Vagina (tissue), 2 donors: ENCODE results near the gene RMND5A.

Experiments used
- CTCF ChIP-seq, 3 experiments: fragments of 450-650 bp in 2 of 3; fragments of 200-600 bp in 1 of 3; sonication (generic) in 1 of 3; IDR thresholded peaks; one replicate each; pipeline ENCODE4 v1.5.1; 2017 to 2019; ENCODE audit warnings: antibody characterized with exemption in 3 of 3, mild to moderate bottlenecking in 2 of 3, moderate library complexity in 2 of 3
- POLR2A ChIP-seq, 2 donors: fragments of 450-650 bp; IDR thresholded peaks; one replicate each; pipeline ENCODE4 v1.6.1; 2017; ENCODE audit warnings: antibody characterized with exemption in 2 of 2, mild to moderate bottlenecking in 2 of 2, moderate library complexity in 2 of 2
- POLR2AphosphoS5 ChIP-seq, 2 donors: sonication (generic); formaldehyde crosslinking; IDR thresholded peaks; one replicate each; pipeline ENCODE4 v1.9.0; 2017; ENCODE audit warnings: antibody characterized with exemption in 2 of 2, mild to moderate bottlenecking in 2 of 2, low read depth in 1 of 2; ENCODE audit not compliant: insufficient read depth in 1 of 2

GRCh38 chr2:86744152-86744551 is 24.1 kb downstream of the RMND5A start:
- TF ChIP-seq CTCF (IDR thresholded peaks at IDR 0.05) = no peak
- no peak for TF ChIP-seq POLR2A (IDR thresholded peaks at IDR 0.05)
- TF ChIP-seq POLR2AphosphoS5 (IDR thresholded peaks at IDR 0.05; ENCODE audit: insufficient read depth in 1 of 2, low read depth in 1 of 2) = no peak
